Stimulated activated naive CD8-positive, alpha-beta T cell treated with anti-CD3 and anti-CD28 coated beads, Interleukin-15, Interleukin-2, amounts not matched to agents 100 ng/mL and 50 ng/mL, for 24 hours (primary cell): ENCODE results near the gene DHRS4.

Experiments
- H3K27ac Mint-ChIP-seq: one replicate; pipeline ENCODE4 v1.8.0; 2021; ENCODE audit warnings: mild to moderate bottlenecking, mixed read lengths
- H3K27me3 Mint-ChIP-seq: one replicate; pipeline ENCODE4 v1.8.0; 2021; ENCODE audit warnings: mixed read lengths
- H3K36me3 Mint-ChIP-seq: one replicate; pipeline ENCODE4 v1.8.0; 2021; ENCODE audit warnings: low read depth, mixed read lengths
- H3K4me1 Mint-ChIP-seq: one replicate; pipeline ENCODE4 v1.8.0; 2021; ENCODE audit warnings: low read depth, mixed read lengths
- H3K4me3 Mint-ChIP-seq: one replicate; pipeline ENCODE4 v1.8.0; 2021; ENCODE audit warnings: mild to moderate bottlenecking, mixed read lengths
- H3K9me3 Mint-ChIP-seq: one replicate; pipeline ENCODE4 v1.8.0; 2021; ENCODE audit warnings: mixed read lengths

The DHRS4 gene

GRCh38 chr14:23953464-23954278, at the start of gene DHRS4:
Gene DHRS4 (plus strand): TSS chr14:23953770. CDS start chr14:23953789, 19 bp downstream.
- H3K4me1 Mint-ChIP-seq = peaks cover 28% of the 10 kb centered on the region
- H3K27me3 Mint-ChIP-seq = no peaks in the 10 kb centered on the region
- peak within 1 kb of the TSS; percentile 99 for H3K4me3 Mint-ChIP-seq
- H3K27ac Mint-ChIP-seq = peak within 1 kb of the TSS; percentile 95
- H3K36me3 Mint-ChIP-seq = peaks cover 20% of the 10 kb centered on the region
- no peaks in the 10 kb centered on the region for H3K9me3 Mint-ChIP-seq

- H3K4me1 Mint-ChIP-seq = no peaks in the 10 kb centered on the region
- no peaks in the 10 kb centered on the region for H3K9me3 Mint-ChIP-seq
- no peak overlapping the region for H3K4me3 Mint-ChIP-seq
- peaks cover 10% of the 10 kb centered on the region for H3K27me3 Mint-ChIP-seq
- no peak overlapping the region for H3K27ac Mint-ChIP-seq
- H3K36me3 Mint-ChIP-seq = no peaks in the 10 kb centered on the region
Observed at GRCh38 chr14:23910101-23910875, 43.3 kb upstream of the DHRS4 start.

- Mint-ChIP-seq H3K4me3 (no peak overlapping the region), H3K27me3 (peaks cover 9% of the 10 kb centered on the region), H3K27ac (no peak overlapping the region), H3K9me3 (no peaks in the 10 kb centered on the region), H3K36me3 (no peaks in the 10 kb centered on the region), H3K4me1 (no peaks in the 10 kb centered on the region)
Observed at GRCh38 chr14:23910876-23911210, 42.7 kb upstream of the DHRS4 start.

GRCh38 chr14:23915559-23915958, 38.0 kb upstream of the DHRS4 start:
- Mint-ChIP-seq H3K4me1 (no peaks in the 10 kb centered on the region), H3K27ac (no peak overlapping the region)

GRCh38 chr14:23916004-23916403, 37.6 kb upstream of the DHRS4 start:
- peaks cover 6% of the 10 kb centered on the region for H3K27me3 Mint-ChIP-seq
- H3K4me1 Mint-ChIP-seq = no peaks in the 10 kb centered on the region
- no peak overlapping the region for H3K4me3 Mint-ChIP-seq
- peaks cover 3% of the 10 kb centered on the region for H3K9me3 Mint-ChIP-seq
- H3K27ac Mint-ChIP-seq = no peak overlapping the region
- H3K36me3 Mint-ChIP-seq = no peaks in the 10 kb centered on the region

More at GRCh38 chr14:23915559-23915958, 38.0 kb upstream of the DHRS4 start:
- Mint-ChIP-seq H3K36me3 (no peaks in the 10 kb centered on the region), H3K4me3 (no peak overlapping the region), H3K9me3 (peaks cover 3% of the 10 kb centered on the region), H3K27me3 (peaks cover 6% of the 10 kb centered on the region)

GRCh38 chr14:23916446-23916845, 37.1 kb upstream of the DHRS4 start:
- Mint-ChIP-seq H3K36me3 (no peaks in the 10 kb centered on the region), H3K27ac (no peak overlapping the region), H3K4me3 (no peak overlapping the region), H3K27me3 (peaks cover 6% of the 10 kb centered on the region), H3K4me1 (no peaks in the 10 kb centered on the region), H3K9me3 (peaks cover 3% of the 10 kb centered on the region)

- Mint-ChIP-seq H3K27ac (no peak overlapping the region), H3K4me3 (no peak overlapping the region), H3K27me3 (peaks cover 6% of the 10 kb centered on the region), H3K4me1 (no peaks in the 10 kb centered on the region), H3K36me3 (no peaks in the 10 kb centered on the region), H3K9me3 (peaks cover 3% of the 10 kb centered on the region)
Observed at GRCh38 chr14:23922545-23922944, 31.0 kb upstream of the DHRS4 start.

- Mint-ChIP-seq H3K4me1 (no peaks in the 10 kb centered on the region), H3K36me3 (no peaks in the 10 kb centered on the region), H3K9me3 (no peaks in the 10 kb centered on the region), H3K27ac (no peak overlapping the region), H3K27me3 (no peaks in the 10 kb centered on the region), H3K4me3 (no peak overlapping the region)
Observed at GRCh38 chr14:23925523-23926075, 28.0 kb upstream of the DHRS4 start.

GRCh38 chr14:23926543-23926942, 27.0 kb upstream of the DHRS4 start:
- Mint-ChIP-seq H3K4me1 (no peaks in the 10 kb centered on the region), H3K4me3 (no peak overlapping the region), H3K9me3 (no peaks in the 10 kb centered on the region), H3K36me3 (no peaks in the 10 kb centered on the region), H3K27ac (no peak overlapping the region), H3K27me3 (no peaks in the 10 kb centered on the region)

- no peaks in the 10 kb centered on the region for H3K9me3 Mint-ChIP-seq
- H3K27ac Mint-ChIP-seq = no peak overlapping the region
- no peak overlapping the region for H3K4me3 Mint-ChIP-seq
- no peaks in the 10 kb centered on the region for H3K36me3 Mint-ChIP-seq
- H3K27me3 Mint-ChIP-seq = no peaks in the 10 kb centered on the region
- H3K4me1 Mint-ChIP-seq = no peaks in the 10 kb centered on the region
Observed at GRCh38 chr14:23929136-23929535, 24.4 kb upstream of the DHRS4 start.

- Mint-ChIP-seq H3K27me3 (no peaks in the 10 kb centered on the region), H3K4me1 (no peaks in the 10 kb centered on the region), H3K36me3 (no peaks in the 10 kb centered on the region), H3K4me3 (no peak overlapping the region), H3K27ac (no peak overlapping the region), H3K9me3 (no peaks in the 10 kb centered on the region)
Observed at GRCh38 chr14:23929822-23930294, 23.7 kb upstream of the DHRS4 start.

GRCh38 chr14:23930742-23931141, 22.8 kb upstream of the DHRS4 start:
- no peaks in the 10 kb centered on the region for H3K9me3 Mint-ChIP-seq
- H3K27ac Mint-ChIP-seq = no peak overlapping the region
- H3K36me3 Mint-ChIP-seq = no peaks in the 10 kb centered on the region
- no peaks in the 10 kb centered on the region for H3K4me1 Mint-ChIP-seq
- H3K27me3 Mint-ChIP-seq = no peaks in the 10 kb centered on the region
- H3K4me3 Mint-ChIP-seq = no peak overlapping the region

- no peak overlapping the region for H3K27ac Mint-ChIP-seq
- H3K4me1 Mint-ChIP-seq = no peaks in the 10 kb centered on the region
- H3K4me3 Mint-ChIP-seq = no peak overlapping the region
Observed at GRCh38 chr14:23931721-23932289, 21.8 kb upstream of the DHRS4 start.

GRCh38 chr14:23932639-23933038, 20.9 kb upstream of the DHRS4 start:
- Mint-ChIP-seq H3K4me1 (no peaks in the 10 kb centered on the region), H3K27ac (no peak overlapping the region), H3K36me3 (no peaks in the 10 kb centered on the region), H3K9me3 (no peaks in the 10 kb centered on the region), H3K27me3 (no peaks in the 10 kb centered on the region), H3K4me3 (no peak overlapping the region)

More at GRCh38 chr14:23931721-23932289, 21.8 kb upstream of the DHRS4 start:
- H3K9me3 Mint-ChIP-seq = no peaks in the 10 kb centered on the region
- H3K27me3 Mint-ChIP-seq = no peaks in the 10 kb centered on the region
- no peaks in the 10 kb centered on the region for H3K36me3 Mint-ChIP-seq
